GM12891 (cell line): Measurements from ENCODE around the gene ASF1B.
"Not testable (repeated sequence)": the region's sequence is repeated elsewhere in the genome, so short reads cannot be mapped to it uniquely, and the experiment has no call there.

Experiments
- PAX5 ChIP-seq: IDR thresholded peaks from 2 replicates; pipeline ENCODE4 v1.6.1; 2011; ENCODE audit warnings: low read length, moderate library complexity, mild to moderate bottlenecking; ENCODE audit not compliant: insufficient read depth, severe bottlenecking
- POLR2A ChIP-seq: IDR thresholded peaks from 2 replicates; pipeline ENCODE4 v1.6.1; 2011; ENCODE audit warnings: low read depth, low read length, control low read depth
- POLR2AphosphoS5 ChIP-seq: IDR thresholded peaks from 2 replicates; pipeline ENCODE4 v1.6.1; 2011; ENCODE audit warnings: low read depth, low read length, control low read depth
- TAF1 ChIP-seq: IDR thresholded peaks from 2 replicates; pipeline ENCODE4 v1.6.1; 2011; ENCODE audit warnings: low read depth, low read length, control low read depth

- TF ChIP-seq POLR2AphosphoS5, POLR2A, TAF1, PAX5: not testable (repeated sequence)
Observed at GRCh38 chr19:14181199-14181598, 44.8 kb upstream of the ASF1B start.
